GM18507 (cell line): ENCODE measurements around the gene SCAMP5.
A peak's percentile ranks its signal among the peaks of the same experiment; 100 is the strongest.

Experiments
- DNase-seq: peaks from one replicate; pipeline ENCODE4 v3.0.0; 2011; ENCODE audit warnings: low read depth; ENCODE audit not compliant: insufficient read length; ENCODE audit errors: extremely low spot score
- FAIRE-seq: peaks from 2 replicates; lab custom pipeline; 2011; peaks lifted over from hg19 to GRCh38; lab: Jason Lieb, UNC

The SCAMP5 gene

DNA sequence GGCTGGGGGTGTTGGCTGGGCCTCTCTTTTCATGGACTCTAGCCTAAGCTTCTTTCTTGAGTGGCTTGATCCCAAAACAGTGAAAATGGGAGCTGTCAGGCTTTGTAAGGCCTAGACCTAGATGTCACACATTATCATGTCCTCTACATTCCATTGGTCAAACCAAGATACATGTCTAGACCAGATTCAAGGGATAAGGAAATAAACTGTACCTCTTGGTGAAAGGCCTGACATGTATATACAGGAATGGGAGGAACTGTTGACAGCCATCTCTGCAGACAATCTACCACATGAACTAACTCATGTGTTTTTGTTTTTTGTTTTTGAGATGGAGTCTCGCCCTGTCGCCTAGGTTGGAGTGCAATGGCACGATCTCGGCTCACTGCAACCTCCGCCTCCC is 27.7 kb upstream of the SCAMP5 start:
- no peak for FAIRE-seq
- DNase-seq = no peak

DNA sequence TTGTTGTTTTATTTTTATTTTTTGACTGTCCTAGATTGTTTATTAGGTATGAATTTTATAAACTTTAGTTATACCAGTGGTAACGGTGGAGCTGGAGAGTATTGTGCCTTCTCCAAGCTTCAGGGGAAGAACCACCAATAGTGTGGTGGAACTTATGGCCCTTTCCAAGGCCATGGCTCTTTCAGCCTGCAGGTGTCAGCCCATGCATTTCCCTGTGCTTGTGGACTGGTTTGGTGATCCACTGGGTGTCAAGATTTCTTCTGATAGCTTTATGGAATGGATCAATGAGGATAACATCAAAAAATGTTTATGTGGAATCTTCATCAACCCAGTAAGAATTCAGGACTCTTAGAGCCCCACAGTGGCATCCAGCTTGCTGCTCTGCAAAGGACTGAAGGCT is 19.2 kb upstream of the SCAMP5 start:
- DNase-seq (no peak), FAIRE-seq (no peak)

DNA sequence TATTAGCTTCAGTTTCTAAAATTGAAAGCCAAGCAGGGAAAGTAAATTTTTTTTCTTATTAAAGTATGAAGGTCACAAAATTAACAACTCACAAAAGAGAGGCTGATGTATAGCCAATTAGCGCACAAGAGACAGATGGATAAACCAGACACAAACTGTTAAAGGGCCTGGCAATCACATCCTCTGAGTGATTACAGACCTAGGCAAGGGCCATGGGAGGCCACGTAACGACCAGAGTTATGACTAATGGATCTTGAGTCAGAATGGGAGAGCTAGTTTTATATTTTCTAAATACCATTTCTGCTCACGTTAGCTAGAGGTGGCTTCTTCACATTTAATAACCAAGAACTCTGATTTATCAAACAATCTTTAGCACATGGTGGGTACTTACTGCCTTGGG is 17.8 kb upstream of the SCAMP5 start:
- no peak for FAIRE-seq

DNA sequence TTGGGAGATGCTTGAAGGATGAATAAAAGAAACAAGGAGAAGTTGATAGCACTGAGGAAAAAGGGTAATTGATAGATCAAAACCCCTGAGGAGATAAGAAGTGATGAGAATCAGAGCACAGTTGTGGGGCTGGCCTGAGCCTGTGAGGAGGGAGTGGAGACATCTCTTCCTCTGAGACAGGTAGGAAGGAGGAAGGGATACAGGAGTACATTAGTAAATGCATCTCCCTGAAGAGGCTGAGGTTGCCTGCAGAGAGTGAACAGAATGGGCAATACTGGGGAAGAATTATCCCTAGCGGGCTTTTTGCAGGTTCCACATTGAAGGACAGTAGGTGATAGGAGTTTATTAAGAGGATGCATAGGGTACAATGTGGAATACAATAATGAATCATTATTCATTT is 17.3 kb upstream of the SCAMP5 start:
- DNase-seq (no peak), FAIRE-seq (no peak)

More for the DNA sequence above, 17.8 kb upstream of the SCAMP5 start:
- DNase-seq = no peak

DNA sequence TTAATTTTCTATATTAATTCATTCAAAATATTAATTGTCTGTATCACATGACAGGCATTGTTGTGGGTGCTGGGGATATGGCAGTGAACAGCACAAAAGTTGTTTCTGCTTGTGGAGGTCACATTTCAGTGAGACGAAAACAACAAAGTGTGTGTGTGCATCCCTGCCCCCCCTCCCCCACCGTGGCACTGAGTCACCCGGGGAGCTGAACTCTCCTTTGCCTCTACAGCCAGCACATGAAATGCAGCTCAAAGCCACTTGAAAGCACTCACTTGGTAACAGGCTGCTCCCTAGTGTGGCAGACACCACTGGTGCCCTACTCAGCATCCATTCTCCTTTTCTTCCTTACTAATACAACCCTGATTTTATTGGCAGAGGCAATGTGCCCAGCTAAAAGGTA is 16.9 kb upstream of the SCAMP5 start:
- no peak for DNase-seq
- no peak for FAIRE-seq

DNA sequence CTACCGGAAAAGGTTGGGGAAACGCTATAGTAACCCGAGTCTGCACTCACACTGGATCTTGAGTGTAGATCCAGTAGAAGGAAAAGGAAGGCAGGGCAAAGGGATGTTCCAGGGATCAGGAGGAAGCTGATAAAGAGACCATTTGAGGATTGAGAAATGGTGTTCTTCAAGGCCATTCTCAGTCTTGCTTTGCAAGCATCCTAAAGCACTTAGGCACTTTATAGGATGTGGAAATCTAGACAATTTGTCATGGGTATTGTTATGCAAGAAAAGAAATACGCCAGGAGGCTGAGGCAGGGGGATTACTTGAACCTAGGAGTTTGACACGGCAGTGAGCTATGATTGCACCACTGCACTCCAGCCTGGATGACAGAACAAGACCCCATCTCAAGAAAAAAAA is 13.2 kb upstream of the SCAMP5 start:
- FAIRE-seq = no peak
- no peak for DNase-seq

DNA sequence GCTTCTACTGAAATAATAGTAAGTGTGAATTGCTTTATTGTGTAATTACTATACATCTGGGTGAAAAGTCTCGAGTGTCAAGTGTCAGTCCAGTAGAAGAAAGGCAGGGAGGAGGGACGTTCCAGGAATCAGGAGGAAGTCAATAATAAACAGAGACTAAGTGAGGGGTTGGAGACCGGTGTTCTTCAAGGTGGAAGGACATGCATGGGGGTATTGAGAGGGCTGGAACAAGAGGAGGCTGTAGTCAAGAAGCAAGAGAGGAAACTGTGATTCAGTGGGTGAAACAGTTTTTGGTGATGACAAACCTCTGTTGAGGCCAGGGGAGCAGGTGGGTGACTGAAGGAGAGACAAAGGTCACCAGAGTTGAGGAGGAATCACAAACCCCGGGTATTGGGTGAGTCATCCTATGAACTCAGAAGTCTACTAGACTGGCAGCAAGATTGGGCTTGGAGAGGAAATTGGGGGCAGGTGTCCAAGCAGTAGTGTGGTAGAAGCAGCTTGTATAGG is 11.6 kb upstream of the SCAMP5 start:
- FAIRE-seq = peak; percentile 67
- DNase-seq = no peak

DNA sequence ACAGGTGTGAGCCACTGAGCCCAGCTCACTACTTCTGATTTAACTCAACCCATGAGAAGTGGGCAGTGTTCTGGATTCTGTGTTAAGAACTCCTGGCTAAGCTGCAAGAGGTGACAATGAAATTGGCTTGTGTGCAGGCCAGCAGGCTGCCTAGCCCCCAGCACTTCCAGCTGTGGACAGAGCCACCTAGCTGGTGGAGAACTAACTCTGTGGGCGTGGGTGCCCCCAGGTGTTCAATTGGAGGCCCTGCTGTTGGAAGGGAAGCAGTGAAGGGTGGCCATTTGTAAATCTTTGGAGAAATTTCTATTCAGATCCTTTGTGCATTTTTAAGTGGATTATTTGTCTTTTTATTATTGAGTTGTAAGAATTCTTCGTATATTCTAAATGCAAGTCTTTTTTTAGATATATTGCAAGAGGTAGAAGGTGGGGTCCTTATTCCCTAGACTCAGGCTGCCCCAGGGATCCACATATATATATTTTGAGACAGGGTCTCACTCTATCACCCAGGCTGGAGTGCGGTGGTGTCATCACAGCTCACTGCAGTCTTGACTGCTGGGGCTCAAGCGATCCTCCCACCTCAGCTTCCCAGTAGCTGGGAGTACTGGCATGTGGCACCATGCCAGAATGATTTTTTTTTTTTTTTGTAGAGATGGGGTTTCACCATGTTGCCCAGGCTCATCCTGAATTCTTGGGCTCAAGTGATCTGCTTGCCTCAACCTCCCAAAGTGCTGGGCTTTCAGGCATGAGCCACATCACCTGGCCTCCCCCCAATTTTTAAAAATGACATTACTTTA is 7.2 kb upstream of the SCAMP5 start:
- DNase-seq (no peak), FAIRE-seq (peak; percentile 15)

DNA sequence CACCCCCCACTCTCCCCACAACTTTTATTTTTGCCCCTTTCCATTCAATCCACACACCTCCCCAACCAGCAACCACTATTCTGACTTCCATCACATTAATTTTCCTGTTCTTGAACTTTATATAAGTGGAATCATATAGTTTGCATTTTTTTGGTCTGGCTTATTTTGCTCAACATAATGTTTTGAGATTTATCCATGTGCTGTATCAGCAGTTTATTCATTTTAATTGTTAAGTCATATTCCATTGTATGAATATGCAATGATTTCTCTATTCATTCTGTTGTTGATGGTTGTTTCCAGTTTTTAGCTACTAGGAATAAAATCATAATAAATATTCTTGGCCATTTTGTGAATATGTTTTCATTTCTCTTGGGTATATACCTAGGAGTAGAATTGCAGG is 5.8 kb upstream of the SCAMP5 start:
- no peak for DNase-seq
- FAIRE-seq = no peak

DNA sequence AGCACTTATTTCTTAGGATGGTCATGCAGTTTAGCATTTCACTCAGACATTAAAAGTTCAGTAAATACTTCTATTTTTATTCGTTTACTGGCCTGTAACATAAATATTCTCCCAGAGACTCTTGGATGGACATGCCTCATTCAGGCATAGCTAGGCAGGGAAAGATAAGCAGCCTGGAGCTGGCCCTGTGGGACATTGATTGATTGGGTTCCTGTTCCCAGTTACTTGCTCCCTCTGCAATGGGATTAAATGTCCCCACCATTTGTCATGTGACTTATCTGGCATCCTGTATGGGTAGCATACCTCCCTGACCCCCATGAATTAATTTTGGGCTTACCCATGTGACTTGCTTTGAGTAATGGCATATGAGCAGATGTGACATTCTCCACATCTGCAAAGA is 2.7 kb upstream of the SCAMP5 start:
- FAIRE-seq = no peak
- no peak for DNase-seq

DNA sequence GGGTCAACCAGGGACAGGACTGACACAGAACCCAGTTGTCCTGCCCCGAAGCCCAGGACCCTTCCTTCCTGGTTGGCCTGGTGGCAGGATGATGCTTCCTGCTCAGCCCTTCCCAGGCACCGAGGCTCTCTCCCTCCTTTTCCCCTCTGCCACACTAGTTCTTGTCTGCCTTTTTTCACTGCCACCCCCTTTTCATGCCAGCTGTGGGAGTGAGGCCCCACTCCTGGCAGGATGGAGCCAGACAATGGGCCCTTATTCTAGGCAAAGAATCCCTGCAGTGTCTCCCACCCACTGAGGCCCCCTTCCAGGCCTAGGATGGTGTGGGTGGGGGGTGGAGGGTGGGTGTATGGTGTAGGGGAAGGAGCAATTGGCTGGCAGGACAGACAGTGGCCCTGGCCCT is 1.1 kb upstream of the SCAMP5 start:
- no peak for FAIRE-seq
- no peak for DNase-seq

DNA sequence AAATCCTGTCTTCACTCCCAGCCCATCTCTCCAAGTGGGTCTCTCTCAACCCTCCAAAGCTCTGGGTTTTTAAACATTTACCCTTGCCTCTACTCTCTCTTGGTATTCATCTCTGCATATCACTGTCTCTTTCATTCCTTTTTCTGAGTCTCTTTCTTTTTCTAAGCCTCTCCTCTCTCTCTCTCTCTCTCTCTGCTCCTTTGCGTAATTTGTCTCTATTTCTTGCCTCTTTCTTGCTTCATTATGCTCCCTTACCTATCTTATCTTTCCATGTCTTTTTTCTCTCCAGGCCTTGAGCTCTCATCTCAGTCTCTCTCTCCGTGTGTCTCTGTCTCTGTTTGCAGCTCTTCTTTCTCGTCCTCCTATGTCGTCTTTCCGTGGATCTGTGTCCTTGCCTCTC is 678 bp upstream of the SCAMP5 start:
- FAIRE-seq (no peak), DNase-seq (no peak)

DNA sequence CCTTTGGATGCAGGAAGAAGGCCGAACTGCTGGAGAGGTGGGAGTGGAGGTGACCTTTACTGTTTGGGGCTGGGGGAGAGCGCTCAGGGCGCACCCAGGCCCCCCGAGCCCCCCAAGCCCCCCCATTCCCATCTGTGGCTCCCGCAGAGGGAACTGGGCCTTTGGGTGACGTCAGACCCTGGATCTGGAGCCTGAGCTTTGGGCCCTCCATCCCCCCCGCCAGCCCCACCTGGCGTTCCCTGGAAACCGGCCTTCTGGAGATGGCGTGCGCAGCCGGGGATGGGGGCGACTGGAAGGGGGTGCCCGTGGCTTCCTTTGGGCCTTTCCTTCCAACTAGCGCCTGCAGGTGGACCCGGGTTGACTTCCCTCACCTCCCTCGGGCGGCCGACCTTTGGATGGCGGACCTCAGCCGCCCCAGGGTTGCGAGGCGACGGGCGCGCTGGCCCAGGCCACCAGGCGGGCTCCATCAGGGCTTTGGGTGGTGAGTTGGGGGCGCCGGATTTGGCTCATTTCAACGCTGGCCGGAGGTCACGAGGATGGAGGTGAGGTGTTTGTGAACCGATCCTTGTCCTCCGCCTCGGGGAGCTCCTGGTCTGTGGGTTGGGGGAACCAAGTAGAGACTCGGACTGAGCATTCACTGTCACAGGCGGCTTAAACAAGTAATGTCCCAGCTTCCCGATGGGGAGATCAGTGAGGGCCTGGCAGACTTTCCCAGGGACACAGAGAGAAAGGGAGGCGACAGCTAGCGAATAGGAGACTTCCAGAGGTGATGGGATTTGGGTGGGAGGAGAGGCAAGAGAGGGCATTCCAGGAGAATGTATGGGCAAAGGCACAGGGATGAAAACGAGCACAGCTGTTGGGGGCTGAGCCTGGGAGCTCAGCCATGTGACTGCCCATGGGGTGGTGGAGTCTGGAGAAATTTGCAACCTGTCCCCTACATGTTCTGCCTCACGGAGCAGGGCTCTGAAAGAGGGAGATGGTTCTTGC is 709 bp downstream of the SCAMP5 start:
- no peak for DNase-seq
- no peak for FAIRE-seq

DNA sequence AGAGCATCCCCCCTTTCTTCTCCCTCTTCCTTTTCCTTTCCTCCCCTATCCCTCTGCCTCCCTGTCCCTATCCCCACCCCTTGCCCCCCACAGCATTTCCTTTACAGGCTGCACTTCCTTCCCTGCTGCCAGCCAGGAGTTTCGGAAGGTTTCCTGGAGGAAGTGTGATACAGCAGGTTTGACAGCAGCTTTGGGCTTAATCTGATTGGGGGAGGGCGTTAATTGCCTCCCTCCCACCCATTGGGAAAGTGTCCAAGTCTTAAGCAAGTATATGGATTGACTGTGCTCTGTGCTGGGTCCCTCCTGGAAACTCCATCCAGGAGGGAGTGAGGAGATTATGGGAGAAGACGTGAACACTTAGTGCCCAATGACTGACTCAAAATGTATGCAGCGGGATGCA is 1.8 kb downstream of the SCAMP5 start:
- DNase-seq (no peak), FAIRE-seq (no peak)

DNA sequence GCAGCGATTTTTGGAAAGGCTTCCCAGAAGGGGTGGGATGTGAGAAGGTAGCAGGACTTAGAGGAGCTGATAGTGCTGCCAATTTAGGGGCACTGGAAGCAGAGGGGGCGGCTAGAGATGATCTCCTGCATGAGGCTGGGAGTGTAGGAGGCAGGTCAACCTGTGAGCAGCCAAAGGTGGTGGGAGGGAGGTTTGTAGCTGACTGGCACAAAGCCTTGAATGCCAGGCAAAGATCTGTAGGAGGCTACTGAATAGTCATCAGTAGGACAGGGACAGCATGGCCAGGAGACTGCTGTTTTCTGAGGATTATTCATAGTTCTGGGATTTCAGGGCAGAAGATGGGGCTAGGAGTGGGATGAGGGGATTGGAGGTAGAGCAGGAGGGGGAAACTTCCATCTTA is 2.2 kb downstream of the SCAMP5 start:
- no peak for DNase-seq
- no peak for FAIRE-seq

DNA sequence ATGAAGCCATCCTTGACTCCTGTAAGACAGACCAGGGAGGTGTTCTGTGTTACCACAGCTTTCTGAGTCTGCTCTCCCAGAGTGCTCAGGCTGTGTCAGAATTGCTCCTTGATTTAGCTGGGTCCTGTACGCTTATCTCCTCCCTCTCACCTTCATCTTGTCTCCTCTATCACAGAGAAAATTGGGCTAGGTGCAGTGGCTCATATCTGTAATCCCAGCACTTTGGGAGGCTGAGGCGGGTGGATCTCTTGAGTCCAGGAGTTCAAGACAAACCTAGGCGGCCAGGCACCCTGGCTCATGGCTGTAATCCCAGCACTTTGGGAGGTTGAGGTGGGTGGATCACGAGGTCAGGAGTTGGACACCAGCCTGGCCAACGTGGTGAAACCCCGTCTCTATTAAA is 5.9 kb downstream of the SCAMP5 start:
- FAIRE-seq (no peak), DNase-seq (no peak)

DNA sequence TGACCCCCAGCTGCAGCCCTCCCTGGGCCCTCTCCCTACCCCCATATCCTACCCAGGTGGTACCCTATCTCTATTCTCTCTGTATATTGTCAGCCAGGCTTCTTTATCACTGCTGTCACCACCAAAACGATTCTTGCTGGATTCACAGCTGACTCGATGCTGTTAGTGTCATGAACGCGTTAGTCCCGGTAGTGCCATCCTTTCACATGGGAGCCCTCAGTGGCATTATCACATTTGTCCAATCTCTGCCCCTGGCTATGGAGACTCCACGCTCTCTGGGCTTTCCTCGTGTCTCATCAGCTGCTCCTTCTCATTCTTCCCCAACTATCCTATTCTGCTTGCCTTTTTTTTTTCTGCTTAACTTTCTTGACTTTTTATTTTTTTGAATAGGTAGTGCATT is 7.0 kb downstream of the SCAMP5 start:
- no peak for FAIRE-seq
- DNase-seq = no peak

DNA sequence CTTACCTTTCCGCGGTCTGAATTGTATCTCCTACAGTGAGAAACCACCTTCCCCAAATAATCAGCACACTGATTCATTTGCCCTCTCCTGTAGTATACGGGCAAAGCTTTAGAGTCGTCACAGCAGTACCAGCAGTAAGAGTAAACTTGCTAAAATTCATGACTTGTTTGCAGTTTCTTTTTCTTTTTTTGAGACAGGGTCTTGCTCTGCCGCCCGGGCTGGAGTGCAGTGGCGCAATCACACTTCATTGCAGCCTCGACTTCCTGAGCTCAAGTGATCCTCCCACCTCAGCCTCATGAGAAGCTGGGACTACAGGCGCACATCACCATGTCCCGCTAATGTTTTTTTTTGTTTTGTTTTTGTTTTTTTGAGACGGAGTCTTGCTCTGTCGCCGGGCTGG is 11.9 kb downstream of the SCAMP5 start:
- FAIRE-seq (peak; percentile 35), DNase-seq (no peak)

DNA sequence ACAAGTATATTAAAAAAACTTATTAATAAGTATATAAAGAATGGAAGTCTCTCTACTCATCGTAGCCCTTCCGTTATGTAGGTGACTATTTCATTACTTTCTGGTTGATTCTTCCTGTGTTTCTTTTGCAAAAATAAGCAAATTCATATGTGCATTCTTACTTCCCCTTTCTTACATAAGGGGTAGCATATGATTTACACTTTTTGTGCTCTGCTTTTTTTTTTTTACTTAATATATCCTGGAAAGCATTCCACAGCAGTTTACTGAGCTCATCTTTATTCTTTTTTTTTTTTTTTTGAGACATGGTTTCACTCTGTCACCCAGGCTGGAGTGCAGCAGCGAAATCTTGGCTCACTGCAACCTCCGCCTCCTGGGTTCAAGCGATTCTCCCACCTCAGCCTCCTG is 12.9 kb downstream of the SCAMP5 start:
- FAIRE-seq (peak; percentile 81), DNase-seq (no peak)

DNA sequence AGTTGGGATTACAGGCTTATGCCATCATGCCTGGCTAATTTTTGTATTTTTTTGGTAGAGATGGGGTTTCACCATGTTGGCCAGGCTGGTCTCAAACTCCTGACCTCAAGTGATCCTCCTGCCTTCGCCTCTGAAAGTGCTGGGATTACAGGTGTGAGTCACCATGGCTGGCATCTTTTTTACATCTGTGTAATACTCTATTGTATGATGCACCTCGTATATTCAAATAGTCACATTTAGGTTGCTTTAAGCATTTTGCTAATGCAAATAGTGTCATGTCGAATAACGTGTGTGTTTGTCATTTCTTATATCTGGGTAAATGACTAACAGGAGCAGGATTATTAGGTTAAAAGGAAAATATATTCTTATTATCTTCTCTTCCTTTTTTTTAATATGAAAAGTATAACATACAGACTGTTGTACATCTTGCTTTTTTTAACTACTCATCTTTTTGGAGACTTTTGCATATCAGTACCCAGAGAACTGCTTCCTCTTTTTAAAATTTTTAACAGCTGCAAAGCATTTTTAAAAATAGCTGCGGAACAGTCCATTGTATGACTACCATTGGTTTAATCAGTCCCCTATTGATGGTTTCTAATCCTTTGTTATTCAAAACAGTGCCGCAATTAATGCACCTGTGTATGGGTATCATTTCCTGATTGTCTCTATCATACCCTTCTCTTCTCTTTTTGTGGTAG is 13.4 kb downstream of the SCAMP5 start:
- FAIRE-seq = peak; percentile 84
- DNase-seq = peak; percentile 53
